SJSA1 (cell line): ENCODE data around the gene NUMB. TPM values are rescaled to one million over a fixed set of nuclear protein-coding genes. Genes with fewer than 3 reads are reported as not detected.

Source experiments
- DNase-seq, 2 experiments: peaks; one replicate each; pipeline ENCODE4 v3.0.0-alpha.2; 2015 to 2020; ENCODE audit warnings: low spot score in 2 of 2, low read depth in 1 of 2
- H3K27ac ChIP-seq: fragments of 250-450 bp; sonication (Bioruptor Pico); 2 replicates; pipeline ENCODE4 v1.5.1; 2020; ENCODE audit warnings: mild to moderate bottlenecking, moderate library complexity
- H3K27me3 ChIP-seq: fragments of 250-450 bp; sonication (Bioruptor Pico); replicated peaks from 2 replicates; pipeline ENCODE4 v1.5.1; 2020; ENCODE audit warnings: mild to moderate bottlenecking, moderate library complexity
- H3K36me3 ChIP-seq: fragments of 250-450 bp; sonication (Bioruptor Pico); 2 replicates; pipeline ENCODE4 v1.5.1; 2020; ENCODE audit warnings: mild to moderate bottlenecking
- H3K4me1 ChIP-seq: fragments of 250-450 bp; sonication (Bioruptor Pico); replicated peaks from 2 replicates; pipeline ENCODE4 v1.6.1; 2021; ENCODE audit warnings: mild to moderate bottlenecking
- H3K4me3 ChIP-seq: fragments of 250-450 bp; sonication (Bioruptor Pico); 2 replicates; pipeline ENCODE4 v1.5.1; 2020; ENCODE audit warnings: mild to moderate bottlenecking
- H3K9me3 ChIP-seq: fragments of 250-450 bp; sonication (Bioruptor Pico); replicated peaks from 2 replicates; pipeline ENCODE4 v1.5.1; 2020; ENCODE audit warnings: mild to moderate bottlenecking
- total RNA-seq: library from RNA; depleted of rRNA; stranded (reverse); fragments of >200 nt; shearing (Covaris generic); gene quantifications from 2 replicates; pipeline ENCODE4 v1.2.3, GENCODE V29; 2014; rRNA removed

The NUMB gene
- 11.1 and 11.4 TPM in 2 replicates for total RNA-seq

GRCh38 chr14:73458183-73458976, at the start of gene NUMB:
Gene NUMB, minus strand, starts transcription at chr14:73458546. Its CDS starts 102,795 bp downstream, at chr14:73355751.
- H3K4me1 ChIP-seq: peaks cover 36% of the 10 kb centered on the region
- peak within 1 kb of the TSS; percentile 75 for H3K4me3 ChIP-seq
- no peaks in the 10 kb centered on the region for H3K36me3 ChIP-seq
- peak; percentile 98 to 99 for DNase-seq
- H3K27me3 ChIP-seq: no peaks in the 10 kb centered on the region
- peak within 1 kb of the TSS; percentile 35 for H3K27ac ChIP-seq
- no peaks in the 10 kb centered on the region for H3K9me3 ChIP-seq

- no peaks in the 10 kb centered on the region for H3K4me1 ChIP-seq
- no peaks in the 10 kb centered on the region for H3K9me3 ChIP-seq
- no peak overlapping the region for H3K27ac ChIP-seq
- H3K36me3 ChIP-seq: no peaks in the 10 kb centered on the region
- H3K4me3 ChIP-seq: no peak overlapping the region
- no peak for DNase-seq
- no peaks in the 10 kb centered on the region for H3K27me3 ChIP-seq
These were observed 45.3 kb upstream of the NUMB start for GRCh38 chr14:73503648-73504047.

- H3K4me3 ChIP-seq: no peak overlapping the region
- H3K27me3 ChIP-seq: no peaks in the 10 kb centered on the region
- H3K9me3 ChIP-seq: no peaks in the 10 kb centered on the region
- DNase-seq: no peak
- no peaks in the 10 kb centered on the region for H3K36me3 ChIP-seq
- no peaks in the 10 kb centered on the region for H3K4me1 ChIP-seq
- H3K27ac ChIP-seq: no peak overlapping the region
These were observed 43.8 kb upstream of the NUMB start for GRCh38 chr14:73502017-73502619.

GRCh38 chr14:73500360-73500759, 42.0 kb upstream of the NUMB start:
- DNase-seq: no peak
- no peak overlapping the region for H3K27ac ChIP-seq

GRCh38 chr14:73494593-73494992, 36.2 kb upstream of the NUMB start:
- Histone ChIP-seq H3K27me3 (no peaks in the 10 kb centered on the region), H3K36me3 (peaks cover 27% of the 10 kb centered on the region), H3K27ac (no peak overlapping the region), H3K4me3 (no peak overlapping the region), H3K9me3 (no peaks in the 10 kb centered on the region), H3K4me1 (peaks cover 18% of the 10 kb centered on the region)
- DNase-seq: no peak

More at GRCh38 chr14:73500360-73500759, 42.0 kb upstream of the NUMB start:
- H3K36me3 ChIP-seq: peaks cover 2% of the 10 kb centered on the region; the same call in 1 of the 2 replicates
- no peaks in the 10 kb centered on the region for H3K9me3 ChIP-seq
- H3K4me1 ChIP-seq: no peaks in the 10 kb centered on the region
- H3K27me3 ChIP-seq: no peaks in the 10 kb centered on the region
- no peak overlapping the region for H3K4me3 ChIP-seq

GRCh38 chr14:73492670-73493069, 34.3 kb upstream of the NUMB start:
- H3K4me3 ChIP-seq: no peak overlapping the region
- DNase-seq: no peak
- no peaks in the 10 kb centered on the region for H3K9me3 ChIP-seq
- peaks cover 27% of the 10 kb centered on the region for H3K36me3 ChIP-seq
- peaks cover 18% of the 10 kb centered on the region for H3K4me1 ChIP-seq
- H3K27me3 ChIP-seq: no peaks in the 10 kb centered on the region
- H3K27ac ChIP-seq: no peak overlapping the region

- peaks cover 27% of the 10 kb centered on the region for H3K36me3 ChIP-seq
- no peak for DNase-seq
- H3K4me3 ChIP-seq: peak overlapping the region; percentile 66
- H3K9me3 ChIP-seq: no peaks in the 10 kb centered on the region
- H3K27me3 ChIP-seq: no peaks in the 10 kb centered on the region
- no peak overlapping the region for H3K27ac ChIP-seq
- peaks cover 18% of the 10 kb centered on the region for H3K4me1 ChIP-seq
These were observed 33.8 kb upstream of the NUMB start for GRCh38 chr14:73492043-73492552.

- Histone ChIP-seq H3K36me3 (peaks cover 27% of the 10 kb centered on the region), H3K4me1 (peaks cover 18% of the 10 kb centered on the region), H3K9me3 (no peaks in the 10 kb centered on the region), H3K27ac (no peak overlapping the region), H3K27me3 (no peaks in the 10 kb centered on the region), H3K4me3 (peak overlapping the region; percentile 66)
- DNase-seq: peak; percentile 63 to 66
These were observed 33.1 kb upstream of the NUMB start for GRCh38 chr14:73491256-73492042.

GRCh38 chr14:73489481-73490175, 31.3 kb upstream of the NUMB start:
- no peak overlapping the region for H3K4me3 ChIP-seq
- no peaks in the 10 kb centered on the region for H3K27me3 ChIP-seq
- no peak overlapping the region for H3K27ac ChIP-seq
- H3K4me1 ChIP-seq: peaks cover 18% of the 10 kb centered on the region
- no peak for DNase-seq
- no peaks in the 10 kb centered on the region for H3K9me3 ChIP-seq
- peaks cover 23% of the 10 kb centered on the region for H3K36me3 ChIP-seq

- Histone ChIP-seq H3K4me3 (no peak overlapping the region), H3K27me3 (no peaks in the 10 kb centered on the region), H3K9me3 (no peaks in the 10 kb centered on the region), H3K36me3 (no peaks in the 10 kb centered on the region), H3K4me1 (no peaks in the 10 kb centered on the region), H3K27ac (no peak overlapping the region)
- DNase-seq: no peak
These were observed 20.3 kb upstream of the NUMB start for GRCh38 chr14:73478684-73479083.

- Histone ChIP-seq H3K27ac (no peak overlapping the region), H3K4me1 (no peaks in the 10 kb centered on the region), H3K9me3 (no peaks in the 10 kb centered on the region), H3K27me3 (no peaks in the 10 kb centered on the region), H3K4me3 (no peak overlapping the region), H3K36me3 (no peaks in the 10 kb centered on the region)
- no peak for DNase-seq
These were observed 19.4 kb upstream of the NUMB start for GRCh38 chr14:73477618-73478266.

GRCh38 chr14:73476451-73476931, 18.1 kb upstream of the NUMB start:
- no peaks in the 10 kb centered on the region for H3K9me3 ChIP-seq

GRCh38 chr14:73474952-73475351, 16.6 kb upstream of the NUMB start:
- Histone ChIP-seq H3K4me1 (no peaks in the 10 kb centered on the region), H3K4me3 (no peak overlapping the region), H3K36me3 (no peaks in the 10 kb centered on the region), H3K9me3 (no peaks in the 10 kb centered on the region), H3K27me3 (no peaks in the 10 kb centered on the region), H3K27ac (no peak overlapping the region)
- DNase-seq: no peak

More at GRCh38 chr14:73476451-73476931, 18.1 kb upstream of the NUMB start:
- Histone ChIP-seq H3K36me3 (no peaks in the 10 kb centered on the region), H3K4me3 (no peak overlapping the region), H3K4me1 (no peaks in the 10 kb centered on the region), H3K27ac (no peak overlapping the region), H3K27me3 (no peaks in the 10 kb centered on the region)
- no peak for DNase-seq
